HepG2 (cell line): ENCODE data around the gene RABGGTA. TPM values are rescaled to one million over a fixed set of nuclear protein-coding genes. Genes with fewer than 3 reads are reported as not detected.

Experiments used
- HMGA1 ChIP-seq: sonication (generic); formaldehyde crosslinking; conservative IDR thresholded peaks from 2 replicates; pipeline ENCODE4 v1.4.0; 2020; ENCODE audit warnings: missing genetic modification reagents
- NFKB2 ChIP-seq: sonication (generic); formaldehyde crosslinking; IDR thresholded peaks from 2 replicates; pipeline ENCODE4 v1.4.0; 2020; ENCODE audit warnings: missing genetic modification reagents, borderline replicate concordance
- SNAI1 ChIP-seq: sonication (generic); formaldehyde crosslinking; IDR thresholded peaks from 2 replicates; pipeline ENCODE4 v1.5.0; 2020; ENCODE audit warnings: mild to moderate bottlenecking, missing genetic modification reagents, borderline replicate concordance
- ZBTB43 ChIP-seq: sonication (generic); formaldehyde crosslinking; conservative IDR thresholded peaks from 2 replicates; pipeline ENCODE4 v1.4.0; 2020; ENCODE audit warnings: missing genetic modification reagents
- ZNF766 ChIP-seq: sonication (generic); formaldehyde crosslinking; IDR thresholded peaks from 2 replicates; pipeline ENCODE4 v1.5.0; 2020; ENCODE audit warnings: missing genetic modification reagents, borderline replicate concordance
- polyA plus RNA-seq, 8 experiments: library from polyadenylated mRNA; depleted of rRNA in 3 of 8; stranded (reverse) in 7 of 8; unstranded in 1 of 8; fragments of >200 nt; fragmentation: Illumina TruSeq in 4 of 8; extraction: Trizol in 4 of 8; gene quantifications; 2 replicates each; pipeline versions ENCODE4 v1.2.1 to v1.2.3, GENCODE V29; 2011 to 2016; ENCODE audit warnings: low read depth in 4 of 8, missing spikeins in 1 of 8, mixed read lengths in 1 of 8; ENCODE audit not compliant: insufficient read depth in 1 of 8
- total RNA-seq, 5 experiments: library from RNA; depleted of rRNA; stranded (reverse); fragments of >200 nt; fragmentation: Illumina TruSeq; extraction: Trizol; gene quantifications; 2 replicates each; pipeline ENCODE4 v1.2.3, GENCODE V29; 2016; ENCODE audit warnings: low read depth in 1 of 5
- TF ChIP-seq, protein P1 (sequence below): sonication (generic); formaldehyde crosslinking; IDR thresholded peaks from 2 replicates; pipeline ENCODE4 v1.8.1; 2022; ENCODE audit warnings: mild to moderate bottlenecking, missing genetic modification reagents
- TF ChIP-seq, protein P2 (sequence below): sonication (generic); formaldehyde crosslinking; IDR thresholded peaks from 2 replicates; pipeline ENCODE4 v1.8.0; 2022; ENCODE audit warnings: mild to moderate bottlenecking, missing genetic modification reagents
- TF ChIP-seq, protein P3 (sequence below): IDR thresholded peaks from 2 replicates; pipeline ENCODE4 v1.6.1; 2016; ENCODE audit warnings: missing compliant biosample characterization, missing genetic modification reagents, borderline replicate concordance
- TF ChIP-seq, protein P4 (sequence below): sonication (generic); formaldehyde crosslinking; conservative IDR thresholded peaks from 2 replicates; pipeline ENCODE4 v1.8.0; 2022; ENCODE audit warnings: low read depth, missing genetic modification reagents

RABGGTA gene
- total and polyA plus RNA-seq, 2 of the 13 experiments (the other 11 are each of a cell fraction or from before 2014, with no cell fraction given), result 57.9 to 90.8 TPM

GRCh38 chr14:24232645-24233537 lies 38.5 kb downstream of the RABGGTA start, which contains the start of gene GMPR2 (continued):
- TF ChIP-seq, protein P1, sequence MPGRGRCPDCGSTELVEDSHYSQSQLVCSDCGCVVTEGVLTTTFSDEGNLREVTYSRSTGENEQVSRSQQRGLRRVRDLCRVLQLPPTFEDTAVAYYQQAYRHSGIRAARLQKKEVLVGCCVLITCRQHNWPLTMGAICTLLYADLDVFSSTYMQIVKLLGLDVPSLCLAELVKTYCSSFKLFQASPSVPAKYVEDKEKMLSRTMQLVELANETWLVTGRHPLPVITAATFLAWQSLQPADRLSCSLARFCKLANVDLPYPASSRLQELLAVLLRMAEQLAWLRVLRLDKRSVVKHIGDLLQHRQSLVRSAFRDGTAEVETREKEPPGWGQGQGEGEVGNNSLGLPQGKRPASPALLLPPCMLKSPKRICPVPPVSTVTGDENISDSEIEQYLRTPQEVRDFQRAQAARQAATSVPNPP (CRISPR knock-in tag), result peak; percentile 42; the same call in 1 of the 2 replicates
- TF ChIP-seq, protein P2, sequence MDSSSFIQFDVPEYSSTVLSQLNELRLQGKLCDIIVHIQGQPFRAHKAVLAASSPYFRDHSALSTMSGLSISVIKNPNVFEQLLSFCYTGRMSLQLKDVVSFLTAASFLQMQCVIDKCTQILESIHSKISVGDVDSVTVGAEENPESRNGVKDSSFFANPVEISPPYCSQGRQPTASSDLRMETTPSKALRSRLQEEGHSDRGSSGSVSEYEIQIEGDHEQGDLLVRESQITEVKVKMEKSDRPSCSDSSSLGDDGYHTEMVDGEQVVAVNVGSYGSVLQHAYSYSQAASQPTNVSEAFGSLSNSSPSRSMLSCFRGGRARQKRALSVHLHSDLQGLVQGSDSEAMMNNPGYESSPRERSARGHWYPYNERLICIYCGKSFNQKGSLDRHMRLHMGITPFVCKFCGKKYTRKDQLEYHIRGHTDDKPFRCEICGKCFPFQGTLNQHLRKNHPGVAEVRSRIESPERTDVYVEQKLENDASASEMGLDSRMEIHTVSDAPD, result 0 out of 2 replicates have a peak, but pooled peaks have one; percentile 37
- TF ChIP-seq ZBTB43, result peak; percentile 92; the same call in 1 of the 2 replicates
- peak; percentile 99 for TF ChIP-seq SNAI1 (CRISPR knock-in tag)
- peak; percentile 98; the same call in 1 of the 2 replicates for TF ChIP-seq HMGA1
- TF ChIP-seq, protein P3, sequence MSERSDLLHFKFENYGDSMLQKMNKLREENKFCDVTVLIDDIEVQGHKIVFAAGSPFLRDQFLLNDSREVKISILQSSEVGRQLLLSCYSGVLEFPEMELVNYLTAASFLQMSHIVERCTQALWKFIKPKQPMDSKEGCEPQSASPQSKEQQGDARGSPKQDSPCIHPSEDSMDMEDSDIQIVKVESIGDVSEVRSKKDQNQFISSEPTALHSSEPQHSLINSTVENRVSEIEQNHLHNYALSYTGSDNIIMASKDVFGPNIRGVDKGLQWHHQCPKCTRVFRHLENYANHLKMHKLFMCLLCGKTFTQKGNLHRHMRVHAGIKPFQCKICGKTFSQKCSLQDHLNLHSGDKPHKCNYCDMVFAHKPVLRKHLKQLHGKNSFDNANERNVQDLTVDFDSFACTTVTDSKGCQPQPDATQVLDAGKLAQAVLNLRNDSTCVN, result peak; percentile 67; the same call in 1 of the 2 replicates
- TF ChIP-seq, protein P4, sequence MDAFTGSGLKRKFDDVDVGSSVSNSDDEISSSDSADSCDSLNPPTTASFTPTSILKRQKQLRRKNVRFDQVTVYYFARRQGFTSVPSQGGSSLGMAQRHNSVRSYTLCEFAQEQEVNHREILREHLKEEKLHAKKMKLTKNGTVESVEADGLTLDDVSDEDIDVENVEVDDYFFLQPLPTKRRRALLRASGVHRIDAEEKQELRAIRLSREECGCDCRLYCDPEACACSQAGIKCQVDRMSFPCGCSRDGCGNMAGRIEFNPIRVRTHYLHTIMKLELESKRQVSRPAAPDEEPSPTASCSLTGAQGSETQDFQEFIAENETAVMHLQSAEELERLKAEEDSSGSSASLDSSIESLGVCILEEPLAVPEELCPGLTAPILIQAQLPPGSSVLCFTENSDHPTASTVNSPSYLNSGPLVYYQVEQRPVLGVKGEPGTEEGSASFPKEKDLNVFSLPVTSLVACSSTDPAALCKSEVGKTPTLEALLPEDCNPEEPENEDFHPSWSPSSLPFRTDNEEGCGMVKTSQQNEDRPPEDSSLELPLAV (CRISPR knock-in tag), result no peak
- TF ChIP-seq NFKB2 (CRISPR knock-in tag), result peak; percentile 95
- TF ChIP-seq ZNF766 (CRISPR knock-in tag), result peak; percentile 83; the same call in 1 of the 2 replicates
